Breast epithelium (tissue), 3 donors: ENCODE measurements around the gene IL1RAPL2.

Experiments used
- CTCF ChIP-seq, 3 donors: fragments of 450-650 bp; IDR thresholded peaks; one replicate each; pipeline ENCODE4 v1.5.1; 2016 to 2017; ENCODE audit warnings: antibody characterized with exemption in 3 of 3, mild to moderate bottlenecking in 3 of 3, moderate library complexity in 3 of 3
- POLR2A ChIP-seq: fragments of 450-650 bp; IDR thresholded peaks from one replicate; pipeline ENCODE4 v1.6.1; 2016; ENCODE audit warnings: antibody characterized with exemption, mild to moderate bottlenecking, moderate library complexity
- POLR2AphosphoS5 ChIP-seq, 3 donors: sonication (generic); formaldehyde crosslinking; IDR thresholded peaks; one replicate each; pipeline ENCODE4 v1.6.1; 2017; ENCODE audit warnings: antibody characterized with exemption in 3 of 3

- no peak for TF ChIP-seq POLR2A
- TF ChIP-seq POLR2AphosphoS5 (IDR thresholded peaks at IDR 0.05) = no peak
- TF ChIP-seq CTCF (IDR thresholded peaks at IDR 0.05) = no peak
Measured at GRCh38 chrX:104913348-104913747, 347.3 kb downstream of the IL1RAPL2 start.
